B cell (primary cell): Measurements from ENCODE around the gene ARHGDIB. TPM values are rescaled to one million over a fixed set of nuclear protein-coding genes. Genes with fewer than 3 reads are reported as not detected.

ENCODE experiments used
- ATAC-seq: fragments of 200-7000 bp; cut with Tn5 transposase; one replicate; pipeline ENCODE4 v1.10.0; 2021; ENCODE audit warnings: low read depth, mild to moderate bottlenecking, moderate number of reproducible peaks, moderate library complexity
- CTCF ChIA-PET: fragments of 350-600 bp; sonication (Branson Sonifier 250); formaldehyde crosslinking; loops from one replicate; lab custom pipeline; 2021; ENCODE audit warnings: antibody characterized with exemption, inconsistent platforms; lab: Charles Lee
- POLR2A ChIA-PET: fragments of 350-600 bp; sonication (Branson Sonifier 250); formaldehyde crosslinking; loops from one replicate; lab custom pipeline; 2021; ENCODE audit warnings: antibody characterized with exemption; lab: Charles Lee
- DNase-seq: peaks from one replicate; pipeline ENCODE4 v3.0.0; 2013
- H2AFZ ChIP-seq: 2 replicates; pipeline ENCODE4 v1.6.1; 2012; ENCODE audit warnings: mild to moderate bottlenecking, low read depth, low read length; ENCODE audit not compliant: insufficient read depth, poor library complexity, severe bottlenecking
- H3K27ac ChIP-seq, 2 donors: 1 replicate in 1 of 2; 2 replicates in 1 of 2; pipeline ENCODE4 v1.5.1; 2012 to 2013; ENCODE audit warnings: low read length in 2 of 2, mild to moderate bottlenecking in 2 of 2, moderate library complexity in 1 of 2
- H3K27me3 ChIP-seq, 4 experiments: fragments of 200-600 bp in 1 of 4; sonication (generic) in 1 of 4; replicated peaks in 1 of 4; 1 replicate in 2 of 4; 2 replicates in 2 of 4; pipeline versions ENCODE4 v1.6.1 to v1.7.0; 2013 to 2016; ENCODE audit warnings: low read length in 3 of 4, mild to moderate bottlenecking in 2 of 4, mixed read lengths in 1 of 4, moderate library complexity in 1 of 4; ENCODE audit not compliant: insufficient read depth in 4 of 4, control insufficient read depth in 3 of 4; ENCODE audit errors: control extremely low read depth in 1 of 4
- H3K36me3 ChIP-seq, 2 experiments: replicated peaks in 1 of 2; 1 replicate in 1 of 2; 2 replicates in 1 of 2; pipeline versions ENCODE4 v1.6.1 to v1.7.1; 2013; ENCODE audit warnings: low read length in 1 of 2; ENCODE audit not compliant: insufficient read depth in 2 of 2, control insufficient read depth in 1 of 2; ENCODE audit errors: control extremely low read depth in 1 of 2, extremely low read depth in 1 of 2
- H3K4me1 ChIP-seq, 2 donors: fragments of 200-600 bp in 1 of 2; sonication (generic) in 1 of 2; 1 replicate in 1 of 2; 2 replicates in 1 of 2; pipeline versions ENCODE4 v1.5.1 to v1.6.1; 2013 to 2017; ENCODE audit warnings: low read length in 2 of 2; ENCODE audit not compliant: control insufficient read depth in 2 of 2, insufficient read depth in 2 of 2
- H3K4me2 ChIP-seq: replicated peaks from 2 replicates; pipeline ENCODE3; 2012; ENCODE audit warnings: mild to moderate bottlenecking, low read depth, low read length; ENCODE audit not compliant: poor library complexity, severe bottlenecking
- H3K4me3 ChIP-seq, 5 experiments: fragments of 200-600 bp in 1 of 5; sonication (generic) in 1 of 5; 1 replicate in 3 of 5; 2 replicates in 2 of 5; pipeline versions ENCODE4 v1.5.1 to v1.7.0; 2011 to 2016; ENCODE audit warnings: low read length in 4 of 5, mild to moderate bottlenecking in 4 of 5, low read depth in 2 of 5, control low read depth in 1 of 5, moderate library complexity in 1 of 5; ENCODE audit not compliant: insufficient read depth in 1 of 5; ENCODE audit errors: control extremely low read depth in 1 of 5, extremely low read depth in 1 of 5
- H3K79me2 ChIP-seq: fragments of 200-600 bp; sonication (generic); one replicate; pipeline ENCODE4 v1.6.0; 2016; ENCODE audit warnings: low read length; ENCODE audit not compliant: control insufficient read depth, insufficient read depth
- H3K9ac ChIP-seq: fragments of 200-600 bp; sonication (generic); 2 replicates; pipeline ENCODE4 v1.6.1; 2017; ENCODE audit warnings: mild to moderate bottlenecking, low read length, moderate library complexity
- H3K9me3 ChIP-seq, 3 donors: one replicate each; pipeline versions ENCODE4 v1.6.1 to v1.7.1; 2013; ENCODE audit warnings: low read length in 2 of 3; ENCODE audit not compliant: control insufficient read depth in 2 of 3, insufficient read depth in 1 of 3; ENCODE audit errors: control extremely low read depth in 1 of 3
- H4K20me1 ChIP-seq: 2 replicates; pipeline ENCODE4 v1.6.0; 2012; ENCODE audit warnings: mild to moderate bottlenecking, low read length; ENCODE audit not compliant: insufficient read depth, control insufficient read depth, poor library complexity, severe bottlenecking
- H3K27ac Mint-ChIP-seq: one replicate; pipeline ENCODE4 v1.8.0; 2021; ENCODE audit warnings: mixed read lengths
- H3K27me3 Mint-ChIP-seq: one replicate; pipeline ENCODE4 v1.8.0; 2021; ENCODE audit warnings: mixed read lengths
- H3K4me1 Mint-ChIP-seq: one replicate; pipeline ENCODE4 v1.8.0; 2021; ENCODE audit warnings: mixed read lengths
- H3K4me3 Mint-ChIP-seq: one replicate; pipeline ENCODE4 v1.8.0; 2021; ENCODE audit warnings: mixed read lengths
- H3K9me3 Mint-ChIP-seq: one replicate; pipeline ENCODE4 v1.8.0; 2022; ENCODE audit warnings: mixed read lengths; ENCODE audit not compliant: insufficient read depth
- EZH2 ChIP-seq: IDR thresholded peaks from 2 replicates; pipeline ENCODE4 v1.6.1; 2012; ENCODE audit warnings: borderline replicate concordance, low read depth, mild to moderate bottlenecking, moderate library complexity, low read length; ENCODE audit not compliant: insufficient read depth, poor library complexity, severe bottlenecking
- WGBS: methylation state at CpG from one replicate; pipeline ENCODE4 v1.1.5; 2013; ENCODE audit warnings: missing lambda C conversion rate; ENCODE audit not compliant: insufficient coverage; 5-methylcytosine and 5-hydroxymethylcytosine counted together
- intact Hi-C: fragments of 100-400 bp; cut with micrococcal nuclease; formaldehyde crosslinking; loops from one replicate; pipeline ENCODE4 v1.10.0; 2022
- polyA plus RNA-seq: library from polyadenylated mRNA; depleted of rRNA; stranded (reverse); fragments of >200 nt; gene quantifications from 2 replicates; pipeline ENCODE4 v1.2.3, GENCODE V29; 2012
- total RNA-seq, 2 donors: library from RNA; stranded (reverse); fragments of 120-200 nt in 1 of 2; gene quantifications; 1 replicate in 1 of 2; 2 replicates in 1 of 2; pipeline versions ENCODE4 v1.2.3 to v1.2.4, GENCODE V29; 2013 to 2022
- TF ChIP-seq, protein P1 (sequence below): fragments of 200-600 bp; IDR thresholded peaks from one replicate; pipeline ENCODE4 v1.8.0; 2022; ENCODE audit warnings: antibody characterized with exemption, mild to moderate bottlenecking

The ARHGDIB gene
- total and polyA plus RNA-seq, 2 donors (not counting 1 experiment from before 2014, with no cell fraction given) = 514 to 826 TPM

DNA sequence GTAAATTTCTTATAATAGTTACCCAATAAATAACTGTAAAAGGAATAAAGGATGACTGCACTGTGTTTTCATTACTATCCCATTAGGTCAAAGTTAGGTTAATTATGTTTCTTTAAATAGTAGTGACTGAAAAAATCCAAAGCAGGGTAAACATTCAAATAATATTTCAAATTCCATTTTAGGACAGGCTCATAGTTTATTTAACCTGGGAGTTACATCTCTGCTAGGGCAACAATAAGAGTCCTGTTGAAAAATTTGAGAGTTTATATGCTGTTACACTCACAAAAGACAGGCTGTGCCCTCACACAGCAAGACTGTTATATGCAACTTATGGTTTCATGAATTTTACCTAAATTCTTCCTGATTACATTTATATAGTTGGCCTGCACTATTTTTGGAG is 31.1 kb downstream of the ARHGDIB start:
- Mint-ChIP-seq H3K27me3 (no peaks in the 10 kb centered on the region), H3K27ac (no peak overlapping the region), H3K4me1 (peaks cover 4% of the 10 kb centered on the region), H3K4me3 (no peak overlapping the region), H3K9me3 (no peaks in the 10 kb centered on the region)
- no peak overlapping the region for H3K27ac ChIP-seq
- H3K27me3 ChIP-seq = no peaks in the 10 kb centered on the region
- DNase-seq (no peak), ATAC-seq (no peak)
- TF ChIP-seq EZH2 = no peak
- TF ChIP-seq, protein P1, sequence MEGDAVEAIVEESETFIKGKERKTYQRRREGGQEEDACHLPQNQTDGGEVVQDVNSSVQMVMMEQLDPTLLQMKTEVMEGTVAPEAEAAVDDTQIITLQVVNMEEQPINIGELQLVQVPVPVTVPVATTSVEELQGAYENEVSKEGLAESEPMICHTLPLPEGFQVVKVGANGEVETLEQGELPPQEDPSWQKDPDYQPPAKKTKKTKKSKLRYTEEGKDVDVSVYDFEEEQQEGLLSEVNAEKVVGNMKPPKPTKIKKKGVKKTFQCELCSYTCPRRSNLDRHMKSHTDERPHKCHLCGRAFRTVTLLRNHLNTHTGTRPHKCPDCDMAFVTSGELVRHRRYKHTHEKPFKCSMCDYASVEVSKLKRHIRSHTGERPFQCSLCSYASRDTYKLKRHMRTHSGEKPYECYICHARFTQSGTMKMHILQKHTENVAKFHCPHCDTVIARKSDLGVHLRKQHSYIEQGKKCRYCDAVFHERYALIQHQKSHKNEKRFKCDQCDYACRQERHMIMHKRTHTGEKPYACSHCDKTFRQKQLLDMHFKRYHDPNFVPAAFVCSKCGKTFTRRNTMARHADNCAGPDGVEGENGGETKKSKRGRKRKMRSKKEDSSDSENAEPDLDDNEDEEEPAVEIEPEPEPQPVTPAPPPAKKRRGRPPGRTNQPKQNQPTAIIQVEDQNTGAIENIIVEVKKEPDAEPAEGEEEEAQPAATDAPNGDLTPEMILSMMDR = no peak
- CTCF ChIA-PET = interaction anchor here (1.2 to 2.0 kb wide), 4 partner anchors 65 to 84 kb away, joined by 4 to 7 read pairs (median 6); no protein-coding TSS in a partner anchor
- intact Hi-C loops = no loop called here
- H2AFZ ChIP-seq = no peak overlapping the region
- H3K4me1 ChIP-seq = no peaks in the 10 kb centered on the region
- no peak overlapping the region for H3K4me2 ChIP-seq
- H3K9ac ChIP-seq = no peak overlapping the region
- H4K20me1 ChIP-seq = no peaks in the 10 kb centered on the region
- H3K9me3 ChIP-seq = no peaks in the 10 kb centered on the region
- POLR2A ChIA-PET = no interaction called here
- no peak overlapping the region for H3K4me3 ChIP-seq
- no peaks in the 10 kb centered on the region for H3K79me2 ChIP-seq
- peaks cover 19 to 38% of the 10 kb centered on the region in 2 experiments for H3K36me3 ChIP-seq

DNA sequence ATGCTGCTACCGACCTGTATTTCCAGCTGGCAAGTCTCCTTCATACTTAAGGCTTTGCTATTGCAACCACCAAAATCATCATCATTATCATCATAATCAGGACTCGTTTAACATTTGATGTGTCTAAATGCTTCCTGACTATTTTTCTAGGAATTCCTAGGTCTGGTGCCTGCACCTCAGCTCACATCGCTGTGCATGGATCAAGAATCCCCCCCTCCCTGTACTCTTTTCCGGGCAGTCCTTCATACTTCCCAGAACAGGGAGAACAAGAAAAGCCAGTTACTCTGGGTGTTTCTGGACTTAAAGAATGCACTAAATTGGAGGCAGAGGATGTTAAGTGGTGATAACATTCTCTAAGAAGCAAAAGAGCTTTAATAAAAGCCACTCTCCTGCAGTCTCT is 32.5 kb downstream of the ARHGDIB start:
- H3K4me1 ChIP-seq = no peaks in the 10 kb centered on the region
- no peak overlapping the region for H2AFZ ChIP-seq
- no peak overlapping the region for H3K27ac ChIP-seq
- Mint-ChIP-seq H3K4me1 (peaks cover 4% of the 10 kb centered on the region), H3K27ac (no peak overlapping the region), H3K9me3 (no peaks in the 10 kb centered on the region), H3K4me3 (no peak overlapping the region), H3K27me3 (no peaks in the 10 kb centered on the region)
- WGBS = 92% methylated on average over 2 of the region's 4 CpGs
- ChIA-PET POLR2A (no interaction called here), CTCF (interaction anchor here (1.0 to 1.6 kb wide), 3 partner anchors 9 to 83 kb away, joined by 3 to 5 read pairs (median 4); partner anchors contain the start of gene ERP27)
- H3K4me2 ChIP-seq = no peak overlapping the region
- H4K20me1 ChIP-seq = no peaks in the 10 kb centered on the region
- H3K27me3 ChIP-seq = no peaks in the 10 kb centered on the region
- ATAC-seq = no peak
- H3K36me3 ChIP-seq = peaks cover 10 to 26% of the 10 kb centered on the region in 2 experiments
- no peak overlapping the region for H3K9ac ChIP-seq
- no peaks in the 10 kb centered on the region for H3K9me3 ChIP-seq
- no peaks in the 10 kb centered on the region for H3K79me2 ChIP-seq
- TF ChIP-seq EZH2 = no peak
- TF ChIP-seq, protein P1 = no peak
- H3K4me3 ChIP-seq = no peak overlapping the region
- intact Hi-C loops = no loop called here
- no peak for DNase-seq
